Stimulated activated CD4-positive, alpha-beta T cell treated with anti-CD3 and anti-CD28 coated beads, TNF-alpha, amount 100 ng/mL, for 1 hour (primary cell): ENCODE measurements around the gene TMEM94.
A peak's percentile ranks its signal among the peaks of the same experiment; 100 is the strongest.

Source experiments
- DNase-seq, 3 donors: peaks; one replicate each; pipeline ENCODE4 v3.0.0-alpha.2; 2020; ENCODE audit warnings: low read depth in 3 of 3, low spot score in 1 of 3

TMEM94 gene

GRCh38 chr17:75524269-75524969 is 68.0 kb downstream of the TMEM94 start:
- DNase-seq, result no peak

GRCh38 chr17:75524970-75525805 is 68.8 kb downstream of the TMEM94 start, which contains the start of gene LLGL2:
LLGL2 (plus strand) TSS chr17:75525697; CDS start chr17:75543427, 17,730 bp downstream.
- DNase-seq, result peak; percentile 59 to 73 (median 66)

GRCh38 chr17:75525806-75526554 is 69.5 kb downstream of the TMEM94 start:
- no peak for DNase-seq

- no peak for DNase-seq
Measured at GRCh38 chr17:75526555-75527270, 70.3 kb downstream of the TMEM94 start.

- no peak for DNase-seq
Measured at GRCh38 chr17:75530837-75531720, 74.6 kb downstream of the TMEM94 start.

- no peak for DNase-seq
Measured at GRCh38 chr17:75531721-75532072, 75.3 kb downstream of the TMEM94 start.

- DNase-seq, result no peak
Measured at GRCh38 chr17:75535119-75535537, 78.7 kb downstream of the TMEM94 start.

- no peak for DNase-seq
Measured at GRCh38 chr17:75535871-75536270, 79.4 kb downstream of the TMEM94 start.

- DNase-seq, result no peak
Measured at GRCh38 chr17:75536366-75536765, 79.9 kb downstream of the TMEM94 start.

GRCh38 chr17:75539967-75540729 is 83.7 kb downstream of the TMEM94 start:
- DNase-seq, result no peak

GRCh38 chr17:75540923-75541503 is 84.6 kb downstream of the TMEM94 start:
- no peak for DNase-seq

GRCh38 chr17:75542229-75542628 is 85.8 kb downstream of the TMEM94 start:
- no peak for DNase-seq

GRCh38 chr17:75542728-75543336 is 86.4 kb downstream of the TMEM94 start:
- no peak for DNase-seq

- no peak for DNase-seq
Measured at GRCh38 chr17:75544250-75544649, 87.8 kb downstream of the TMEM94 start.

GRCh38 chr17:75546181-75546580 is 89.7 kb downstream of the TMEM94 start:
- no peak for DNase-seq

GRCh38 chr17:75547091-75547490 is 90.7 kb downstream of the TMEM94 start:
- DNase-seq, result no peak

GRCh38 chr17:75548813-75549212 is 92.4 kb downstream of the TMEM94 start:
- no peak for DNase-seq
